ENCODE data around the gene ATMIN. TPM values are rescaled to one million over a fixed set of nuclear protein-coding genes. Genes with fewer than 3 reads are reported as not detected.

The ATMIN gene
- total RNA-seq, 1 donor from 2014 or later: 47.0 TPM

GRCh38 chr16:81060576-81061306 is 25.1 kb downstream of the ATMIN start:
- H3K9me3 Mint-ChIP-seq: no peaks in the 10 kb centered on the region
- H3K27me3 Mint-ChIP-seq: no peaks in the 10 kb centered on the region
- no peak for TF ChIP-seq CTCF (conservative IDR thresholded peaks at IDR 0.05)
- no peaks in the 10 kb centered on the region for H3K4me1 Mint-ChIP-seq (ENCODE audit: unreplicated experiment)
- no peak overlapping the region for H3K27ac Mint-ChIP-seq
- H3K36me3 Mint-ChIP-seq: peaks cover 3% of the 10 kb centered on the region
- DNase-seq (ENCODE audit: extremely low spot score, unreplicated experiment): no peak
- no peak overlapping the region for H3K4me3 Mint-ChIP-seq

- no peaks in the 10 kb centered on the region for H3K4me1 Mint-ChIP-seq (ENCODE audit: unreplicated experiment)
- H3K9me3 Mint-ChIP-seq: no peaks in the 10 kb centered on the region
- H3K36me3 Mint-ChIP-seq: peaks cover 3% of the 10 kb centered on the region
- no peak for TF ChIP-seq CTCF (conservative IDR thresholded peaks at IDR 0.05)
- no peak for DNase-seq (ENCODE audit: extremely low spot score, unreplicated experiment)
- no peak overlapping the region for H3K4me3 Mint-ChIP-seq
- H3K27me3 Mint-ChIP-seq: no peaks in the 10 kb centered on the region
- no peak overlapping the region for H3K27ac Mint-ChIP-seq
Observed at GRCh38 chr16:81061307-81061640, 25.6 kb downstream of the ATMIN start.

GRCh38 chr16:81061871-81062608 is 26.4 kb downstream of the ATMIN start:
- H3K4me1 Mint-ChIP-seq (ENCODE audit: unreplicated experiment): no peaks in the 10 kb centered on the region
- H3K27me3 Mint-ChIP-seq: no peaks in the 10 kb centered on the region
- H3K36me3 Mint-ChIP-seq: peaks cover 3% of the 10 kb centered on the region
- no peak for TF ChIP-seq CTCF (conservative IDR thresholded peaks at IDR 0.05)
- H3K27ac Mint-ChIP-seq: no peak overlapping the region
- DNase-seq (ENCODE audit: extremely low spot score, unreplicated experiment): no peak
- H3K9me3 Mint-ChIP-seq: no peaks in the 10 kb centered on the region
- no peak overlapping the region for H3K4me3 Mint-ChIP-seq

GRCh38 chr16:81066681-81067080 is 31.0 kb downstream of the ATMIN start:
- no peak overlapping the region for H3K4me3 Mint-ChIP-seq
- H3K9me3 Mint-ChIP-seq: no peaks in the 10 kb centered on the region
- TF ChIP-seq CTCF (conservative IDR thresholded peaks at IDR 0.05): no peak
- no peaks in the 10 kb centered on the region for H3K27me3 Mint-ChIP-seq
- no peak for DNase-seq (ENCODE audit: extremely low spot score, unreplicated experiment)
- no peaks in the 10 kb centered on the region for H3K4me1 Mint-ChIP-seq (ENCODE audit: unreplicated experiment)
- H3K27ac Mint-ChIP-seq: no peak overlapping the region
- H3K36me3 Mint-ChIP-seq: no peaks in the 10 kb centered on the region

- no peak overlapping the region for H3K4me3 Mint-ChIP-seq
- no peak overlapping the region for H3K27ac Mint-ChIP-seq
- TF ChIP-seq CTCF (conservative IDR thresholded peaks at IDR 0.05): no peak
- no peak for DNase-seq (ENCODE audit: extremely low spot score, unreplicated experiment)
- no peaks in the 10 kb centered on the region for H3K36me3 Mint-ChIP-seq
- H3K27me3 Mint-ChIP-seq: no peaks in the 10 kb centered on the region
- H3K4me1 Mint-ChIP-seq (ENCODE audit: unreplicated experiment): no peaks in the 10 kb centered on the region
- H3K9me3 Mint-ChIP-seq: no peaks in the 10 kb centered on the region
Observed at GRCh38 chr16:81067166-81067565, 31.5 kb downstream of the ATMIN start.
